ENCODE data around the gene ETS1. TPM values are rescaled to one million over a fixed set of nuclear protein-coding genes. Genes with fewer than 3 reads are reported as not detected.

Gene ETS1
- total RNA-seq, 1 experiment from 2014 or later, result 29.9 TPM

GRCh38 chr11:128507936-128508335 lies 79.4 kb downstream of the ETS1 start:
- H2BK5ac ChIP-seq (ENCODE audit: insufficient read length, low read length), result no peak overlapping the region
- no peak overlapping the region for H2BK120ac ChIP-seq (ENCODE audit: low read depth, low read length, poor library complexity, severe bottlenecking)
- H3K27me3 ChIP-seq (ENCODE audit: insufficient read depth, low read length), result no peaks in the 10 kb centered on the region
- H3K23me2 ChIP-seq (ENCODE audit: insufficient read length, low read depth, low read length, poor library complexity, severe bottlenecking), result no peaks in the 10 kb centered on the region
- no peak overlapping the region for H3K18ac ChIP-seq (ENCODE audit: insufficient read length, low read depth, low read length)
- H3K14ac ChIP-seq (ENCODE audit: insufficient read depth, low read length), result no peak overlapping the region
- no peak overlapping the region for H3K27ac ChIP-seq (ENCODE audit: insufficient read length, low read depth, low read length)
- H3K4ac ChIP-seq (ENCODE audit: low read depth, low read length), result no peak overlapping the region
- no peak overlapping the region for H2AK5ac ChIP-seq (ENCODE audit: insufficient read length, low read length)
- DNase-seq, result no peak
- H3K4me2 ChIP-seq (ENCODE audit: insufficient read depth, insufficient read length, low read length), result no peak overlapping the region
- no peaks in the 10 kb centered on the region for H3K79me2 ChIP-seq (ENCODE audit: insufficient read depth, low read length)
- whole genome bisulfite sequencing (ENCODE audit: extremely low coverage, insufficient read length, low lambda C conversion rate), result no CpG with 5 or more reads among the region's 6 CpGs
- no peak overlapping the region for H2BK12ac ChIP-seq (ENCODE audit: insufficient read length, low read depth, low read length)
- no peak overlapping the region for H3K4me3 Mint-ChIP-seq
- peaks cover 2% of the 10 kb centered on the region; the same call in 1 of the 2 replicates for H3K4me1 ChIP-seq (ENCODE audit: insufficient read depth, low read length)
- H3K27me3 Mint-ChIP-seq (ENCODE audit: low read depth), result no peaks in the 10 kb centered on the region
- H2BK15ac ChIP-seq (ENCODE audit: low read depth, low read length), result no peak overlapping the region
- H2BK20ac ChIP-seq (ENCODE audit: low read depth, low read length, poor library complexity, severe bottlenecking), result no peak overlapping the region
- H4K91ac ChIP-seq (ENCODE audit: insufficient read length, low read depth, low read length), result no peak overlapping the region
- no peaks in the 10 kb centered on the region for H3K79me1 ChIP-seq (ENCODE audit: insufficient read depth, low read depth, low read length, poor library complexity, severe bottlenecking)
- no peaks in the 10 kb centered on the region for H3K9me3 ChIP-seq (ENCODE audit: control insufficient read depth, low read depth, low read length)
- no peak overlapping the region for H3K9ac ChIP-seq (ENCODE audit: extremely low read depth, insufficient read length, low read length)
- no peak overlapping the region for H2AFZ ChIP-seq (ENCODE audit: low read length)
- no peaks in the 10 kb centered on the region for H3K9me3 Mint-ChIP-seq
- H4K8ac ChIP-seq (replicated peaks; ENCODE audit: insufficient read length, low read depth, low read length), result no peak overlapping the region
- no peak overlapping the region for H3T11ph ChIP-seq (ENCODE audit: low read length)
- no peak overlapping the region for H4K5ac ChIP-seq (ENCODE audit: insufficient read length, low read depth, low read length)
- H3K4me1 Mint-ChIP-seq, result peaks cover 25 to 32% of the 10 kb centered on the region in 2 experiments
- peaks cover 0 to 3% (median 0%) of the 10 kb centered on the region in 3 experiments; a peak in 2 of 7 replicates for H3K36me3 Mint-ChIP-seq (ENCODE audit: insufficient read depth in 1 of 3, low read depth in 3 of 3)
- H4K20me1 ChIP-seq (ENCODE audit: control insufficient read depth, insufficient read depth, insufficient read length), result no peaks in the 10 kb centered on the region
- no peak overlapping the region for H3K56ac ChIP-seq (ENCODE audit: insufficient read length, low read depth, low read length)
- TF ChIP-seq CTCF (conservative IDR thresholded peaks at IDR 0.05), result no peak
- H3K27ac Mint-ChIP-seq, result no peak overlapping the region
- H3K23ac ChIP-seq (ENCODE audit: insufficient read length, low read depth, low read length), result no peak overlapping the region

Data from H9 (cell line).